Natural killer cell (primary cell): Measurements from ENCODE around the gene KCNS1. TPM values are rescaled to one million over a fixed set of nuclear protein-coding genes. Genes with fewer than 3 reads are reported as not detected.

Experiments used
- ATAC-seq, 3 donors: fragments of 150-1000 bp in 2 of 3; fragments of 200-7000 bp in 1 of 3; cut with Tn5 transposase; 1 replicate in 1 of 3; 2 replicates in 2 of 3; pipeline ENCODE4 v1.10.0; 2021; ENCODE audit warnings: mild to moderate bottlenecking in 2 of 3, moderate library complexity in 2 of 3
- DNase-seq, 2 donors: peaks; one replicate each; pipeline versions ENCODE4 v3.0.0 to v3.0.0-alpha.2; 2013 to 2021; ENCODE audit warnings: mixed read lengths in 1 of 2
- H3K27ac ChIP-seq: one replicate; pipeline ENCODE4 v1.5.1; 2013; ENCODE audit warnings: mild to moderate bottlenecking, low read length
- H3K27me3 ChIP-seq: one replicate; pipeline ENCODE4 v1.6.1; 2013; ENCODE audit warnings: low read length; ENCODE audit not compliant: control insufficient read depth, insufficient read depth
- H3K36me3 ChIP-seq: one replicate; pipeline ENCODE4 v1.6.1; 2013; ENCODE audit warnings: low read length; ENCODE audit not compliant: control insufficient read depth, insufficient read depth
- H3K4me1 ChIP-seq: one replicate; pipeline ENCODE4 v1.6.1; 2013; ENCODE audit warnings: low read length; ENCODE audit not compliant: control insufficient read depth, insufficient read depth
- H3K4me3 ChIP-seq: one replicate; pipeline ENCODE4 v1.5.1; 2013; ENCODE audit warnings: low read length
- H3K9me3 ChIP-seq: one replicate; pipeline ENCODE4 v1.6.1; 2013; ENCODE audit warnings: low read length; ENCODE audit not compliant: control insufficient read depth, insufficient read depth
- H3K27ac Mint-ChIP-seq, 2 donors: one replicate each; pipeline ENCODE4 v1.8.0; 2022; ENCODE audit warnings: mild to moderate bottlenecking in 2 of 2, mixed read lengths in 2 of 2, moderate library complexity in 1 of 2
- H3K27me3 Mint-ChIP-seq, 2 donors: one replicate each; pipeline ENCODE4 v1.8.0; 2022; ENCODE audit warnings: low read depth in 2 of 2, mixed read lengths in 2 of 2
- H3K36me3 Mint-ChIP-seq: one replicate; pipeline ENCODE4 v1.8.0; 2022; ENCODE audit warnings: mixed read lengths
- H3K4me1 Mint-ChIP-seq, 2 donors: one replicate each; pipeline ENCODE4 v1.8.0; 2022; ENCODE audit warnings: mixed read lengths in 2 of 2
- H3K4me3 Mint-ChIP-seq: one replicate; pipeline ENCODE4 v1.8.0; 2022; ENCODE audit warnings: mild to moderate bottlenecking, moderate library complexity, mixed read lengths
- H3K9me3 Mint-ChIP-seq, 2 donors: one replicate each; pipeline ENCODE4 v1.8.0; 2022; ENCODE audit warnings: mixed read lengths in 2 of 2
- WGBS: methylation state at CpG from one replicate; pipeline ENCODE4 v1.1.7; 2013; ENCODE audit warnings: missing lambda C conversion rate; ENCODE audit not compliant: insufficient coverage; 5-methylcytosine and 5-hydroxymethylcytosine counted together
- intact Hi-C: fragments of 100-400 bp; cut with micrococcal nuclease; formaldehyde crosslinking; loops from one replicate; pipeline ENCODE4 v1.14.2; 2022
- total RNA-seq, 4 donors: library from RNA; stranded (reverse); fragments of 120-200 nt in 1 of 4; gene quantifications; one replicate each; pipeline versions ENCODE4 v1.2.3 to v1.2.4, GENCODE V29; 2013 to 2022
- TF ChIP-seq, protein P1 (sequence below): fragments of 200-600 bp; IDR thresholded peaks from one replicate; pipeline ENCODE4 v1.8.0; 2022; ENCODE audit warnings: antibody characterized with exemption

Gene KCNS1
- total RNA-seq, 3 donors from 2014 or later (not counting 1 experiment from before 2014, with no cell fraction given): not detected

DNA sequence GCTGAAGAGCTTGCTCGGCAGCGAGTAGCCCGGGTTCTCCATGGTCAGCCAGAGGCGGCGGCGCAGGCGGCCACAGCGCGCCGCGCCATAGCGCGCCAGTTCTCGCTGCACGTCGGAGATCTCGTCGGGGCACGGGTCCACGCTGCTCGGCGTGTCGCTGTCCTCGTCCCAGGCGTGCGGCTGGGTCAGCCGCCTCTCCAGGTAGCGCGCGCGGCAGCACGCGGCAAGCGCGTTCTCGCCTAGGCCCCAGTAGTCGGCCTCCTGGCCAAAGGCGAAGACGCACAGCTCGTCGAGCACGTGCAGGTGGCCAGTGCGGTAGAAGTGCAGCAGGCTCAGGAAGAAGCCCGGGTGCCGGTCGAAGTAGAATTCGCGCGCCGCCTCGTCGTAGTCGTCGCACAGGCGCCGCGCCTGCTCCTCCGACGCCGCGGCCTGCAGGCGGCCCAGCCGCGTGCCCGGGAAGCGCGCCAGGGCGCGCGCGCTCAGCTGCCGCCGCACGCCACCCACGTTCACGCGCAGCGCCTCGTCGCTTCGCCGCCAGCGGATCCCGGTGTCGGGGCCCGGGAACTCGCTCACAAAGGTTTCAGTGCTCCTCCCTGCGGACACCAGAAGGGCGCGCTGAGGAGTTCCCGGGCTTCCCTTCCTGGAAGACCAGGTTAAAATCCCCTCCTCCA lies 2.7 kb downstream of the KCNS1 start:
- Histone ChIP-seq H3K36me3 (no peaks in the 10 kb centered on the region), H3K4me3 (no peak overlapping the region), H3K27me3 (peaks cover 18% of the 10 kb centered on the region), H3K27ac (no peak overlapping the region), H3K4me1 (peaks cover 4% of the 10 kb centered on the region), H3K9me3 (no peaks in the 10 kb centered on the region)
- intact Hi-C loops: loop anchor here (5.0 kb wide), 1 partner anchor 141 kb away; no protein-coding TSS in a partner anchor
- Mint-ChIP-seq H3K9me3 (no peaks in the 10 kb centered on the region), H3K36me3 (no peaks in the 10 kb centered on the region), H3K27ac (no peak overlapping the region), H3K27me3 (peaks cover 29 to 37% of the 10 kb centered on the region in 2 donors), H3K4me1 (peaks cover 0 to 9% of the 10 kb centered on the region in 2 donors), H3K4me3 (no peak overlapping the region)
- WGBS: 15% methylated on average over 90 of the region's 91 CpGs
- TF ChIP-seq, protein P1, sequence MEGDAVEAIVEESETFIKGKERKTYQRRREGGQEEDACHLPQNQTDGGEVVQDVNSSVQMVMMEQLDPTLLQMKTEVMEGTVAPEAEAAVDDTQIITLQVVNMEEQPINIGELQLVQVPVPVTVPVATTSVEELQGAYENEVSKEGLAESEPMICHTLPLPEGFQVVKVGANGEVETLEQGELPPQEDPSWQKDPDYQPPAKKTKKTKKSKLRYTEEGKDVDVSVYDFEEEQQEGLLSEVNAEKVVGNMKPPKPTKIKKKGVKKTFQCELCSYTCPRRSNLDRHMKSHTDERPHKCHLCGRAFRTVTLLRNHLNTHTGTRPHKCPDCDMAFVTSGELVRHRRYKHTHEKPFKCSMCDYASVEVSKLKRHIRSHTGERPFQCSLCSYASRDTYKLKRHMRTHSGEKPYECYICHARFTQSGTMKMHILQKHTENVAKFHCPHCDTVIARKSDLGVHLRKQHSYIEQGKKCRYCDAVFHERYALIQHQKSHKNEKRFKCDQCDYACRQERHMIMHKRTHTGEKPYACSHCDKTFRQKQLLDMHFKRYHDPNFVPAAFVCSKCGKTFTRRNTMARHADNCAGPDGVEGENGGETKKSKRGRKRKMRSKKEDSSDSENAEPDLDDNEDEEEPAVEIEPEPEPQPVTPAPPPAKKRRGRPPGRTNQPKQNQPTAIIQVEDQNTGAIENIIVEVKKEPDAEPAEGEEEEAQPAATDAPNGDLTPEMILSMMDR: no peak
- peak in 1 of 2 donors; percentile 59 for DNase-seq
- ATAC-seq: peak in 2 of 3 donors; percentile 30 to 38

DNA sequence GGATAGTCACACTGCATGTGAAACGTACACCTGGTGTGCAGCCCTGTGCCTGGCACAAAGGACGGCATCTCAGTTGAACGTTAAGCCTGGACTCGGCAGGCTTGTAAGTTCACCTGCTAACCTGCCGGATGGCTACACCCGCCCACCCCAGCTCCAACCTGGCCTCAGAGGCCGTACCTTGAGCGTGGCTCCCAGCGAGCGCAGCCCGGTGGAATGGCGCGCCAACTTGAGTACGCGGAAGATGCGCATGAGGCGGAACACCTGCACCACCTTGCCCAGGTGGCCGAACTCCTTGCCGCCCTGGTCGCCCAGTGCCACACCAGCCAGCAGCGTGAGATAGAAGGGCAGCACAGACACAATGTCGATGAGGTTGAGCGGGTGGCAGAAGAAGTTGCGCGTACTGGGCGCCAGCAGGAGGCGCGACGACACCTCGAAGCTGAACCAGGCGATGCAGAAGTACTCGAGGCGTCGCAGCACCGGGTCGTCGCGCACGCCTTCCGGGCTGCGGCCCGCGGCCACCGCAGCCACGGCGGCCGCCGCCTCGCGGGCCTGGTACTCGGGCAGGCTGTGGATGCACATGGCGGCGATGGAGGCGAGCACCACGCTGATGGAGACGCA lies 3.3 kb downstream of the KCNS1 start:
- intact Hi-C loops: loop anchor here (5.0 kb wide), 1 partner anchor 140 kb away; no protein-coding TSS in a partner anchor
- TF ChIP-seq, protein P1: no peak
- peaks cover 29 to 30% of the 10 kb centered on the region in 2 donors for H3K27me3 Mint-ChIP-seq
- H3K36me3 Mint-ChIP-seq: no peaks in the 10 kb centered on the region
- Histone ChIP-seq H3K9me3 (no peaks in the 10 kb centered on the region), H3K4me3 (no peak overlapping the region), H3K27me3 (peaks cover 18% of the 10 kb centered on the region), H3K4me1 (peaks cover 4% of the 10 kb centered on the region), H3K36me3 (no peaks in the 10 kb centered on the region), H3K27ac (no peak overlapping the region)
- no peaks in the 10 kb centered on the region for H3K9me3 Mint-ChIP-seq
- ATAC-seq (peak; percentile 53 to 76 (median 76)), DNase-seq (peak in 1 of 2 donors; percentile 70)
- H3K27ac Mint-ChIP-seq: no peak overlapping the region
- peaks cover 0 to 12% of the 10 kb centered on the region in 2 donors for H3K4me1 Mint-ChIP-seq
- 29% methylated on average over 56 of the region's 56 CpGs for WGBS
- H3K4me3 Mint-ChIP-seq: peak overlapping the region; percentile 58

DNA sequence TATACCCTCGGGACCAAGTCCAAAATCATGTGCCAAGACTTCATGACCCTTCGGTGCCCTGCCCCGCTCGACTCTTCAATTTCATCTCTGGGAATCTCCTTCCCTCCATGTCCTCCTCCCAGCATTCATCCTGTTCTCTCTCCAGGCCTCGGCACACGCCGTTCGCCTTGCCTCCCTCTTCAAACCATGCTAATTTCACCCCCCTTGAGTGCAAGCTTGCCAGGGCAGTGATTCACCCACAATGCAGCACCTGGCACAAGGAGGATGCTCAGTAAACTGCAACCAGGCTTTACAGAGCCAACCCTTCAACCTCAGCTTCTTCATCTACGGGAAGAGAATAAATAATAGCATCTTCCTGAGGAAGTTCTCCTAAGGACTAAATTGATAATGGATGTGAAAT lies 4.1 kb downstream of the KCNS1 start:
- Mint-ChIP-seq H3K4me1 (peaks cover 0 to 13% of the 10 kb centered on the region in 2 donors), H3K27ac (no peak overlapping the region), H3K36me3 (no peaks in the 10 kb centered on the region), H3K4me3 (no peak overlapping the region), H3K9me3 (no peaks in the 10 kb centered on the region), H3K27me3 (peaks cover 26% of the 10 kb centered on the region in 2 donors)
- Histone ChIP-seq H3K36me3 (no peaks in the 10 kb centered on the region), H3K4me3 (no peak overlapping the region), H3K9me3 (no peaks in the 10 kb centered on the region), H3K27me3 (peaks cover 18% of the 10 kb centered on the region), H3K4me1 (peaks cover 4% of the 10 kb centered on the region), H3K27ac (no peak overlapping the region)
- WGBS: 90% methylated on average over 8 of the region's 9 CpGs
- ATAC-seq: no peak
- no peak for DNase-seq
- intact Hi-C loops: loop anchor here (1.0 to 5.0 kb wide), 2 partner anchors 52 to 139 kb away; no protein-coding TSS in a partner anchor
- TF ChIP-seq, protein P1: no peak
